ENCODE results near the gene SPSB3.

Gene SPSB3

DNA sequence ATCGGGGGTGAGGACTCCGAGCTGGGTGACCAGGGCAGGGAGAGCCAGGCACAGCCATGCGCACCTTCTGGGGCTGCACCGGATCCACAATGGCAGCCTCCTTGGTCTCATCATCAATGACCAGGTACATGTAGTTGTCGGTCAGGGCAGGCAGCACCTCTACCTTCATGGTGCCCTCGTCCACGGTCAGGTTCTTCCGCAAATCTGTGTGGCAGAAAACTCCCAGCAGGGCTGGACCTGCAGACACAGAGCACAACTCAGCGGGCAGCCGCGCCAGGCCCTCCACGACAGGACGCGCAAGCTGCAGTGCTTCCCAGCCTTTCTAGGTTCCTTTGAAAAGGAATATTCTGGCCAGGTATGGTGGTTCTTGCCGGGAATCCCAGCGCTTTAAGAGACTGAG is 40.4 kb upstream of the SPSB3 start:
- no peak overlapping the region for H3K27ac ChIP-seq (ENCODE audit: low read length)
- H3K36me3 ChIP-seq (ENCODE audit: control insufficient read depth, insufficient read depth, low read length), result peaks cover 8% of the 10 kb centered on the region; the same call in 1 of the 2 replicates
- WGBS (ENCODE audit: insufficient coverage, insufficient read length), result no CpG with 5 or more reads among the region's 16 CpGs
- no peaks in the 10 kb centered on the region for H3K9me3 ChIP-seq (ENCODE audit: control insufficient read depth, insufficient read depth, low read length)
- no peak overlapping the region for H3K4me3 ChIP-seq (ENCODE audit: low read length)
- peaks cover 2% of the 10 kb centered on the region; the same call in 1 of the 2 replicates for H3K4me1 ChIP-seq (ENCODE audit: control insufficient read depth, insufficient read depth, low read length)
- no peak for DNase-seq (ENCODE audit: low read depth, low spot score)
- no peaks in the 10 kb centered on the region for H3K27me3 ChIP-seq (ENCODE audit: control insufficient read depth, insufficient read depth, low read length)

- H3K9me3 ChIP-seq (ENCODE audit: control insufficient read depth, insufficient read depth, low read length), result no peaks in the 10 kb centered on the region
- WGBS (ENCODE audit: insufficient coverage, insufficient read length), result no CpG with 5 or more reads among the region's 24 CpGs
- H3K36me3 ChIP-seq (ENCODE audit: control insufficient read depth, insufficient read depth, low read length), result peaks cover 8% of the 10 kb centered on the region; the same call in 1 of the 2 replicates
Measured at GRCh38 chr16:1821861-1822611, 39.7 kb upstream of the SPSB3 start.

GRCh38 chr16:1820946-1821290 is 38.5 kb upstream of the SPSB3 start:
- Histone ChIP-seq H3K9me3 (ENCODE audit: control insufficient read depth, insufficient read depth, low read length) (no peaks in the 10 kb centered on the region), H3K27me3 (ENCODE audit: control insufficient read depth, insufficient read depth, low read length) (no peaks in the 10 kb centered on the region), H3K4me1 (ENCODE audit: control insufficient read depth, insufficient read depth, low read length) (peaks cover 2% of the 10 kb centered on the region; the same call in 1 of the 2 replicates), H3K27ac (ENCODE audit: low read length) (no peak overlapping the region), H3K36me3 (ENCODE audit: control insufficient read depth, insufficient read depth, low read length) (peaks cover 14% of the 10 kb centered on the region; the same call in 1 of the 2 replicates), H3K4me3 (ENCODE audit: low read length) (no peak overlapping the region)
- no CpG with 5 or more reads among the region's 12 CpGs for WGBS (ENCODE audit: insufficient coverage, insufficient read length)
- no peak for DNase-seq (ENCODE audit: low read depth, low spot score)

More at GRCh38 chr16:1821861-1822611, 39.7 kb upstream of the SPSB3 start:
- Histone ChIP-seq H3K4me3 (ENCODE audit: low read length) (no peak overlapping the region), H3K27ac (ENCODE audit: low read length) (no peak overlapping the region), H3K27me3 (ENCODE audit: control insufficient read depth, insufficient read depth, low read length) (no peaks in the 10 kb centered on the region), H3K4me1 (ENCODE audit: control insufficient read depth, insufficient read depth, low read length) (peaks cover 2% of the 10 kb centered on the region; the same call in 1 of the 2 replicates)
- no peak for DNase-seq (ENCODE audit: low read depth, low spot score)

GRCh38 chr16:1820096-1820945 is 38.0 kb upstream of the SPSB3 start:
- no peaks in the 10 kb centered on the region for H3K9me3 ChIP-seq (ENCODE audit: control insufficient read depth, insufficient read depth, low read length)
- peaks cover 17% of the 10 kb centered on the region; the same call in 1 of the 2 replicates for H3K36me3 ChIP-seq (ENCODE audit: control insufficient read depth, insufficient read depth, low read length)
- WGBS (ENCODE audit: insufficient coverage, insufficient read length), result no CpG with 5 or more reads among the region's 25 CpGs
- no peak for DNase-seq (ENCODE audit: low read depth, low spot score)
- no peak overlapping the region for H3K4me3 ChIP-seq (ENCODE audit: low read length)
- no peaks in the 10 kb centered on the region for H3K4me1 ChIP-seq (ENCODE audit: control insufficient read depth, insufficient read depth, low read length)
- no peaks in the 10 kb centered on the region for H3K27me3 ChIP-seq (ENCODE audit: control insufficient read depth, insufficient read depth, low read length)
- H3K27ac ChIP-seq (ENCODE audit: low read length), result no peak overlapping the region

- no peaks in the 10 kb centered on the region for H3K27me3 ChIP-seq (ENCODE audit: control insufficient read depth, insufficient read depth, low read length)
- no peaks in the 10 kb centered on the region for H3K4me1 ChIP-seq (ENCODE audit: control insufficient read depth, insufficient read depth, low read length)
- H3K4me3 ChIP-seq (ENCODE audit: low read length), result no peak overlapping the region
- no peak overlapping the region for H3K27ac ChIP-seq (ENCODE audit: low read length)
- peaks cover 17% of the 10 kb centered on the region; the same call in 1 of the 2 replicates for H3K36me3 ChIP-seq (ENCODE audit: control insufficient read depth, insufficient read depth, low read length)
- no peaks in the 10 kb centered on the region for H3K9me3 ChIP-seq (ENCODE audit: control insufficient read depth, insufficient read depth, low read length)
- no peak for DNase-seq (ENCODE audit: low read depth, low spot score)
- WGBS (ENCODE audit: insufficient coverage, insufficient read length), result no CpG with 5 or more reads among the region's 15 CpGs
Measured at GRCh38 chr16:1819611-1820010, 37.2 kb upstream of the SPSB3 start.

DNA sequence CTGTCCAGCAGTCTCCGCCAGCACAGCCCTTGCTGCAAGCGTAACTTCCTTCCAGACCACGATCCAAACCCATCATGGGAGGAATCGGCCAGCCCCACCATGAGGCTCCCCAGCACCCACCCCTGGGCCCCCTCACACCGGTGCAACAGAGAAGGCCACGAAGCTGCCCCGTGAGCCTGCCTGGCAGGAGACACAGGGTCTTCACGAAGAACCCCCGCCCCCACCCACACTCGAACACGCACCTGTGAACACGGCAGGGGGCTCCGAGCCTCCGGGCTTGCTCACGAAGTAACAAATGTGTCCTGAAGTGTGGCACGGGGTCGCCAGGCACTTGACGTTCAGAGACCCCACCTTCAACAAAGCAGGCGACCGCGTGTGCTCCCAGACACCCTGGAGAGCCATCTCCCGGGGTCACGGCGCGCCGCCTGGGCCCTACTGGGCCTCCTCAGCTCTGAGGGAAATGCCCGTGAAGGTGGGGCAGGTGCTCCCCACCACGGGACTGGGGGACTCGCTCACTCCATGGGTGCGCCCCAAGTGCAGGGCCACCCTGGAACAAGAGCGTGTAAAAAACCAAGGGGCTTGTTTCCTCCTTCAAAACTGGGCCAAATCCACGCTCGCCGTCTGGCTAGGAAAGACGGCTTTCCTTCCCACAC is 36.6 kb upstream of the SPSB3 start:
- no peak for DNase-seq (ENCODE audit: low read depth, low spot score)
- no peaks in the 10 kb centered on the region for H3K4me1 ChIP-seq (ENCODE audit: control insufficient read depth, insufficient read depth, low read length)
- no peak overlapping the region for H3K4me3 ChIP-seq (ENCODE audit: low read length)
- no peaks in the 10 kb centered on the region for H3K9me3 ChIP-seq (ENCODE audit: control insufficient read depth, insufficient read depth, low read length)
- no CpG with 5 or more reads among the region's 35 CpGs for WGBS (ENCODE audit: insufficient coverage, insufficient read length)
- no peak overlapping the region for H3K27ac ChIP-seq (ENCODE audit: low read length)
- peaks cover 17% of the 10 kb centered on the region; the same call in 1 of the 2 replicates for H3K36me3 ChIP-seq (ENCODE audit: control insufficient read depth, insufficient read depth, low read length)
- H3K27me3 ChIP-seq (ENCODE audit: control insufficient read depth, insufficient read depth, low read length), result no peaks in the 10 kb centered on the region

GRCh38 chr16:1818204-1818872 is 36.0 kb upstream of the SPSB3 start:
- Histone ChIP-seq H3K4me3 (ENCODE audit: low read length) (no peak overlapping the region), H3K27me3 (ENCODE audit: control insufficient read depth, insufficient read depth, low read length) (no peaks in the 10 kb centered on the region), H3K36me3 (ENCODE audit: control insufficient read depth, insufficient read depth, low read length) (peaks cover 17% of the 10 kb centered on the region; the same call in 1 of the 2 replicates), H3K4me1 (ENCODE audit: control insufficient read depth, insufficient read depth, low read length) (no peaks in the 10 kb centered on the region), H3K27ac (ENCODE audit: low read length) (no peak overlapping the region), H3K9me3 (ENCODE audit: control insufficient read depth, insufficient read depth, low read length) (no peaks in the 10 kb centered on the region)
- DNase-seq (ENCODE audit: low read depth, low spot score), result no peak
- WGBS (ENCODE audit: insufficient coverage, insufficient read length), result no CpG with 5 or more reads among the region's 27 CpGs

DNA sequence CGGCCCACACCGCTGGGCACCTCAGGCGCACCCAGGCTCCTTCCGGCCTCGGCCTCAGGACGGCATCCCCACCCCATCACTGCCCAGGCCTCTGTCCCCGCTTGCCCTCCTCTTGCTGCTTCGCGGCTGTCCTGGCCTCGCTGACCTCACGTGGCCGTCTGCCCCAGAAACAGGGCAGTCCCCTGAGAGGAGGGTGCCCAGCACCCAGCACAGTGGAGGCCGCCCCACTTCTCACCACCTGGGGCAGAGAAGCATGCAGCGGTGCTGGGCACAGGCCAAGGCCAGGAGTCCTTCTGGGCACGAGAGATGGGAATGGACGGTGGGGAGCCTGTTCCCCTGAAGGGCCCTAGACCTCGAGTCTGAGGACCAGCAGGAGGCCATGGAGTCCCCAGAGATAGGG is 35.3 kb upstream of the SPSB3 start:
- no peaks in the 10 kb centered on the region for H3K9me3 ChIP-seq (ENCODE audit: control insufficient read depth, insufficient read depth, low read length)
- no peak for DNase-seq (ENCODE audit: low read depth, low spot score)
- no peaks in the 10 kb centered on the region for H3K27me3 ChIP-seq (ENCODE audit: control insufficient read depth, insufficient read depth, low read length)
- H3K36me3 ChIP-seq (ENCODE audit: control insufficient read depth, insufficient read depth, low read length), result peaks cover 17% of the 10 kb centered on the region; the same call in 1 of the 2 replicates
- H3K4me3 ChIP-seq (ENCODE audit: low read length), result no peak overlapping the region
- no peaks in the 10 kb centered on the region for H3K4me1 ChIP-seq (ENCODE audit: control insufficient read depth, insufficient read depth, low read length)
- H3K27ac ChIP-seq (ENCODE audit: low read length), result no peak overlapping the region
- no CpG with 5 or more reads among the region's 17 CpGs for WGBS (ENCODE audit: insufficient coverage, insufficient read length)

GRCh38 chr16:1817276-1817589 is 34.9 kb upstream of the SPSB3 start:
- Histone ChIP-seq H3K4me1 (ENCODE audit: control insufficient read depth, insufficient read depth, low read length) (no peaks in the 10 kb centered on the region), H3K27me3 (ENCODE audit: control insufficient read depth, insufficient read depth, low read length) (no peaks in the 10 kb centered on the region), H3K27ac (ENCODE audit: low read length) (no peak overlapping the region), H3K4me3 (ENCODE audit: low read length) (no peak overlapping the region), H3K9me3 (ENCODE audit: control insufficient read depth, insufficient read depth, low read length) (no peaks in the 10 kb centered on the region), H3K36me3 (ENCODE audit: control insufficient read depth, insufficient read depth, low read length) (peaks cover 17% of the 10 kb centered on the region; the same call in 1 of the 2 replicates)
- no CpG with 5 or more reads among the region's 9 CpGs for WGBS (ENCODE audit: insufficient coverage, insufficient read length)
- DNase-seq (ENCODE audit: low read depth, low spot score), result no peak
